ENCODE results near the gene ITPR1. TPM values are rescaled to one million over a fixed set of nuclear protein-coding genes. Genes with fewer than 3 reads are reported as not detected.
A peak's percentile ranks its signal among the peaks of the same experiment; 100 is the strongest.

Gene ITPR1
- total RNA-seq, 1 donor from 2014 or later = 143 TPM

- Mint-ChIP-seq H3K27me3 (no peaks in the 10 kb centered on the region), H3K4me3 (no peak overlapping the region), H3K27ac (peak overlapping the region; percentile 7), H3K9me3 (no peaks in the 10 kb centered on the region), H3K36me3 (ENCODE audit: low read depth) (peaks cover 64% of the 10 kb centered on the region), H3K4me1 (peaks cover 68% of the 10 kb centered on the region)
- ChIA-PET CTCF (interaction anchor here (1.4 kb wide), 1 partner anchor 110 kb away, joined by 4 read pairs; no protein-coding TSS in a partner anchor), POLR2A (interaction anchor here (0.7 to 1.2 kb wide), 2 partner anchors 15 to 90 kb away, joined by 3 to 4 read pairs; no protein-coding TSS in a partner anchor)
- ATAC-seq (ENCODE audit: low read depth) (no peak), DNase-seq (no peak)
- intact Hi-C loops (cut with micrococcal nuclease) = no loop called here
- TF ChIP-seq CTCF (IDR thresholded peaks at IDR 0.05) = no peak
Observed at GRCh38 chr3:4522947-4523346, 29.8 kb downstream of the ITPR1 start.

- no peak overlapping the region for H3K4me3 Mint-ChIP-seq
- no peaks in the 10 kb centered on the region for H3K27me3 Mint-ChIP-seq
- peak overlapping the region; percentile 5 for H3K27ac Mint-ChIP-seq
- CTCF ChIA-PET = interaction anchor here (1.4 kb wide), 1 partner anchor 109 kb away, joined by 4 read pairs; no protein-coding TSS in a partner anchor
- peaks cover 66% of the 10 kb centered on the region for H3K4me1 Mint-ChIP-seq
- TF ChIP-seq CTCF (IDR thresholded peaks at IDR 0.05) = no peak
- intact Hi-C loops (cut with micrococcal nuclease) = loop anchor here (2.0 kb wide), 1 partner anchor 17 kb away; no protein-coding TSS in a partner anchor
- no peaks in the 10 kb centered on the region for H3K9me3 Mint-ChIP-seq
- ATAC-seq (ENCODE audit: low read depth) (no peak), DNase-seq (no peak)
- peaks cover 62% of the 10 kb centered on the region for H3K36me3 Mint-ChIP-seq (ENCODE audit: low read depth)
- POLR2A ChIA-PET = interaction anchor here (0.7 kb wide), 4 partner anchors 9 to 57 kb away, joined by 3 to 18 read pairs (median 8); no protein-coding TSS in a partner anchor
Observed at GRCh38 chr3:4523710-4524698, 30.9 kb downstream of the ITPR1 start.

GRCh38 chr3:4525560-4526223 is 32.5 kb downstream of the ITPR1 start:
- ChIA-PET POLR2A (no interaction called here), CTCF (no interaction called here)
- Mint-ChIP-seq H3K4me1 (peaks cover 67% of the 10 kb centered on the region), H3K27me3 (no peaks in the 10 kb centered on the region), H3K36me3 (ENCODE audit: low read depth) (peaks cover 62% of the 10 kb centered on the region), H3K9me3 (no peaks in the 10 kb centered on the region), H3K4me3 (no peak overlapping the region), H3K27ac (peak overlapping the region; percentile 20)
- DNase-seq = no peak
- intact Hi-C loops (cut with micrococcal nuclease) = loop anchor here (2.0 kb wide), 1 partner anchor 15 kb away; no protein-coding TSS in a partner anchor
- no peak for TF ChIP-seq CTCF (IDR thresholded peaks at IDR 0.05)
- ATAC-seq (ENCODE audit: low read depth) = no peak

GRCh38 chr3:4528320-4528719 is 35.2 kb downstream of the ITPR1 start:
- intact Hi-C loops (cut with micrococcal nuclease) = no loop called here
- POLR2A ChIA-PET = interaction anchor here (1.7 kb wide), 1 partner anchor 35 kb away, joined by 4 read pairs; the partner anchor contains the start of gene ITPR1
- Mint-ChIP-seq H3K36me3 (ENCODE audit: low read depth) (peaks cover 47% of the 10 kb centered on the region), H3K27me3 (no peaks in the 10 kb centered on the region), H3K9me3 (no peaks in the 10 kb centered on the region), H3K4me1 (peaks cover 90% of the 10 kb centered on the region), H3K4me3 (no peak overlapping the region), H3K27ac (no peak overlapping the region)
- CTCF ChIA-PET = no interaction called here
- no peak for DNase-seq
- TF ChIP-seq CTCF (IDR thresholded peaks at IDR 0.05) = no peak
- ATAC-seq (ENCODE audit: low read depth) = no peak

Data from activated B cell treated with CpG ODN at 0.5 μM for 24 hours (primary cell).